ENCODE results near the gene CFAP65. TPM values are rescaled to one million over a fixed set of nuclear protein-coding genes. Genes with fewer than 3 reads are reported as not detected.

CFAP65 gene
- total RNA-seq, 2 experiments from 2014 or later, result not detected

DNA sequence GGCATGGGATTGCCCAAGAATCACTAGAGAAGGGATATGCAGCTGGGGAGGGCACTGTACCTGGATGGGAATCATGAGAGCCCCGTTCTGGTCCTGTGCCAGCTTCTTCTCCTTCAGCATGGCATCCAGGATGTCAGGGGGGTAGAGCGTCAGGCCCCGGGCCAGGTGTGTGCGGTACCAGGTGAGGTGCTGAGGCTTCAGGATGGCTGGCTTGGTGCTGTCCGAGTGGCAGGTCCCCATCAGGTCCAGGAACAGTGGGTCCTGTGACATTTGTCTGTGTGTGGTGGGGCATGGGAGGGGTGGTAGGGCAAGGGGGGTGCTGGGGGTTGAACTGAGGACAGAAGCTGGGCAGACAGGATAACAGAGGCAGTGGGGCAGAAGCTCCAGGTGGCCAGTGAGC lies 13.2 kb downstream of the CFAP65 start:
- no peak for DNase-seq
- CTCF ChIA-PET, result interaction anchor here (0.6 to 2.0 kb wide), 3 partner anchors 30 to 131 kb away, joined by 3 to 15 read pairs (median 3); no protein-coding TSS in a partner anchor
- no peak overlapping the region for H3K27ac Mint-ChIP-seq
- POLR2A ChIA-PET, result no interaction called here
- no peaks in the 10 kb centered on the region for H3K9me3 Mint-ChIP-seq (ENCODE audit: insufficient read depth)
- no peak overlapping the region for H3K4me3 Mint-ChIP-seq
- no peak for ATAC-seq
- peaks cover 8% of the 10 kb centered on the region for H3K27me3 Mint-ChIP-seq (ENCODE audit: low read depth)
- no peaks in the 10 kb centered on the region for H3K4me1 Mint-ChIP-seq (ENCODE audit: low read depth)
- no peaks in the 10 kb centered on the region for H3K36me3 Mint-ChIP-seq (ENCODE audit: low read depth)

DNA sequence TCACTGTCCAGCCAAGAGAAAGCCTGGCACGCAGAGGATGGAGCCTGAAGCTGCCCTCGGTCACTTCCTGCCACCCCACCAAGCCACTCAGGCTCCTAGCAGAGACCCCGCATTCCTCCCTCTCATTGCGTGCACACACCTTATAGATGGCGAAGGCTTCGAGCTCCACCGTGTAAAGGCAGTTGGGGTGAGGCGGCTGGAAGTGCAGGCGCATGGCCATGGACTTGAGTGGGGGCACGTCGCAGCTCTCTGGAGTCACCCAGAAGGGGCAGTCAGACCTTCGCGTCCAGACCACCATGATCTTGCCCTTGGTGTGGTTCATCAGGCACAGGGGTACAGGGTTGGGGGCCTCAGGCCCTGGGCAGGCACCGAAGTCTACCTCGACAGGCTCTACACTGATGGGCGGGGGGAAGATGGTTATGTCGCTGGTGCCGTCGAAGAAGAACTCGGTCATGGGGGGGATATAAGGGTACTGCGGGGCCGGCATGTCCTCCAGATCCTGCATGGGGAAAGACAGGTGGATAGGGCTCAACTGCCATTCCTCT lies 13.7 kb downstream of the CFAP65 start:
- no peak for DNase-seq
- no peak overlapping the region for H3K4me3 Mint-ChIP-seq
- H3K4me1 Mint-ChIP-seq (ENCODE audit: low read depth), result no peaks in the 10 kb centered on the region
- peaks cover 4% of the 10 kb centered on the region for H3K27me3 Mint-ChIP-seq (ENCODE audit: low read depth)
- H3K9me3 Mint-ChIP-seq (ENCODE audit: insufficient read depth), result no peaks in the 10 kb centered on the region
- POLR2A ChIA-PET, result no interaction called here
- ATAC-seq, result no peak
- CTCF ChIA-PET, result interaction anchor here (1.0 to 1.6 kb wide), 3 partner anchors 48 to 127 kb away, joined by 3 to 5 read pairs (median 4); no protein-coding TSS in a partner anchor
- no peaks in the 10 kb centered on the region for H3K36me3 Mint-ChIP-seq (ENCODE audit: low read depth)
- H3K27ac Mint-ChIP-seq, result no peak overlapping the region

DNA sequence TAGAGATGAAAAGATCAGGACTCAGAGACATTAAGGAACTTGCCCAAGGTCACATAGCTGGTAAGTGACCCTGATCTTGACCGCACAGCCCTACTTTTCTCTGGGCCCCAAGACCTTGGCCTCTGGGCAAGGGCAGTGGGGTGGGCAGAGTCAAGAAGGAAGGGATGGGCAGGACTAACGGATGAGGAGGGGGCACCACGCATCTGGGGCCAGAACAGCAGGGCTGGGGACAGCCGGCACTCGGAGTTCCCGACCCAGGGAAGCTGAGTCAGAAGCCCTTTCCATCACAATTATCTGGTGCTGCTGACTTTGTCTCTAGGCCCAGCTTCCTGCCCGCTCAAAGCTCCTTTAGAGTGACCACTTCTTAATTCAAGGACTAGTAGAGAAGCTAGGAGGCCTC lies 14.4 kb downstream of the CFAP65 start:
- ChIA-PET POLR2A (no interaction called here), CTCF (interaction anchor here (0.6 to 1.6 kb wide), 4 partner anchors 47 to 133 kb away, joined by 3 to 5 read pairs (median 4); no protein-coding TSS in a partner anchor)
- no peaks in the 10 kb centered on the region for H3K4me1 Mint-ChIP-seq (ENCODE audit: low read depth)
- no peak overlapping the region for H3K27ac Mint-ChIP-seq
- H3K4me3 Mint-ChIP-seq, result no peak overlapping the region
- ATAC-seq (no peak), DNase-seq (no peak)
- H3K27me3 Mint-ChIP-seq (ENCODE audit: low read depth), result no peaks in the 10 kb centered on the region
- no peaks in the 10 kb centered on the region for H3K36me3 Mint-ChIP-seq (ENCODE audit: low read depth)
- no peaks in the 10 kb centered on the region for H3K9me3 Mint-ChIP-seq (ENCODE audit: insufficient read depth)

DNA sequence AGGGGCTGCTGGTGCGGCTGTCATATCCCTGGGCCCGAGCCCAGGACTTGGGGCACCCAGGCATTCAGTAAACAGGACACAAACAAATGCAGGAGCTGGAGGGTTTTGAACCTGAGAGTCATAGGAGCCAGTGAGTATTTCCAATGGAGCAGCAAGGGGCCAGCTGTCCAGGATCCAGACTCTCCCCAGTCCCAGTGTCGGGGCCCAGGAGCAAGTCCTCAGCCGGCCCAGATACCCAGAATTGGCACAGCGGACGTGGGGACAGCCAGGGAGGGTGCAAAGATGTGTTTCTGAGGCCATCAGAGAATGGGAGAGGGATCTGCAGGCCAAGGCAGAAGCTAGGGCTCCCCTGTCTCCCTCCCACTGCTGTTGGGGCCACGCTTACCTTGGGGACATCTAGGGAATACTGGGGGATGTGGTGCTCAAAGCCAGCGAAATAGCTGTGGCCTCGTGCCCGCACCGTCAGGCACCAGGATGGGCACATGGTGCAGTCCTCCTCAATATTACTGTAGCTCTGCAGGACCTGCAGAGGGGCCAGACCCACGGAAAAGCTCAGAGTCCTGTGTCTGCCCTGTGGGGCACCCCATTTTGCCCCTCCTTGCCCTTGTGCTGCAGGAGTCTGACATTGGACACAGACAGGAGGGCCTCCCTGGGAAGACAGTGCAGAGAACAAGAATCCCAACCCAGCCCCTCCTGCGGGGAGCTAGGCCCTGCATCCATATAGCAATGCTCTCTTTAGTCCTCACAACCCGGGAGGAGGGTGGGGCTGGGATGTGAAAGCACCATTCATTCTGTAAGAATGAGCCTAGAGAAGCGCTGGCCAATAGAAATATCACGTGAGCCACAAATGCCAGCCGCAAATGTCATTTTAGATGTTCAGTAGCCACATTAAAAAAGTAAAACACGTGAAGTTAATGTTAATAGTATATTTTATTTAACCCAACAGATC lies 15.4 kb downstream of the CFAP65 start:
- no peak for ATAC-seq
- no peak for DNase-seq
- ChIA-PET CTCF (interaction anchor here (0.9 to 1.6 kb wide), 2 partner anchors 94 to 129 kb away, joined by 3 to 5 read pairs; no protein-coding TSS in a partner anchor), POLR2A (no interaction called here)
- Mint-ChIP-seq H3K27me3 (ENCODE audit: low read depth) (peaks cover under 1% of the 10 kb centered on the region), H3K9me3 (ENCODE audit: insufficient read depth) (no peaks in the 10 kb centered on the region), H3K27ac (no peak overlapping the region), H3K4me1 (ENCODE audit: low read depth) (no peaks in the 10 kb centered on the region), H3K4me3 (no peak overlapping the region), H3K36me3 (ENCODE audit: low read depth) (no peaks in the 10 kb centered on the region)

DNA sequence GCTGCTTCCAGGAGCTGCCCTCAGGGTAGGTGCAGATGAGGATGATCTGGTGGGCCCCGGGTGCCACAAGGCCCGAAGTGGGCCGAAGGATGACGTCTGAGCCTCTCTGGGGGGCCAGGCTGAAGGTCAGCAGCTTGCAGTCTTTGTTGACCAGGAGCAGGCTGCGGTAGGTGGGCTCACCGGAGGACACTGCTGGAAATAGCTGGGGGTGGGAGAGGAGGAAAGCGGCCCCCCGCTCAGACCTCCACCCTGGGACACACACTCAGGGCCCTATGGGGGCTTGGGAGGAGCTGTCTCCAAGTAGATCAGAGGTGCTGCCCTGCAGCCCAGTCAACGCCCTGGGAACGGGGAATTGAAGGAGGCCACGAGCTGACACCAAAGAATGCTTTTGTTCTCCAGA lies 17.3 kb downstream of the CFAP65 start:
- H3K27me3 Mint-ChIP-seq (ENCODE audit: low read depth), result peaks cover 3% of the 10 kb centered on the region
- ChIA-PET CTCF (no interaction called here), POLR2A (no interaction called here)
- H3K9me3 Mint-ChIP-seq (ENCODE audit: insufficient read depth), result no peaks in the 10 kb centered on the region
- no peaks in the 10 kb centered on the region for H3K4me1 Mint-ChIP-seq (ENCODE audit: low read depth)
- DNase-seq (no peak), ATAC-seq (no peak)
- no peaks in the 10 kb centered on the region for H3K36me3 Mint-ChIP-seq (ENCODE audit: low read depth)
- H3K4me3 Mint-ChIP-seq, result no peak overlapping the region
- no peak overlapping the region for H3K27ac Mint-ChIP-seq

DNA sequence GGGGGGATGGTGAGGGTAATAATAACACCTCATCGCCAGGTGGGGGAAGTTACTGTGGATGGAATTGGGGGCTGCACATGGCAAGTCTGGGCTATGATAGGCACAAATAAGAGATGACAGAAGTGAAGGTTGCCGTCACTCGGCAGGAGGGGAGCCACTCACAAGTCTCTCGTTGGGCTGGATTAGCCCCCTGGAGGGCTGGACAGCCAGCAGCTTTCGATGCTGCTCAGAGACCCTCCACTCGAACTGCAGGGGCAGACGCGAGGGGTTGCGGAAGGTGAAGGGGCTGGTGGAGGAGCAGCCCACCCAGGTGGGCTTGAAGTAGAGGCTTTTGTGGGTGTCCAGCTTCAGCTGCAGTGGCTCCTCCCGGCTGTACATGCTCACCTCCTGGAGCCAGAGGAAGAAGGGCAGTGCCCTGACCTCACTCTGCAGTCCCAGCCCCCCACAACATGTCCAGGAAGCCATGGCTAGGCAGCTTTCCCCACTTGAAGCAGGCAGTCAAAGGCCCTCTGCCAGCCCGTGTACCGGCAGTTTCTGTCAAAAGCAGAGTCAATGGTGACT lies 18.2 kb downstream of the CFAP65 start:
- H3K36me3 Mint-ChIP-seq (ENCODE audit: low read depth), result no peaks in the 10 kb centered on the region
- H3K4me1 Mint-ChIP-seq (ENCODE audit: low read depth), result no peaks in the 10 kb centered on the region
- H3K27ac Mint-ChIP-seq, result no peak overlapping the region
- H3K27me3 Mint-ChIP-seq (ENCODE audit: low read depth), result peaks cover 3% of the 10 kb centered on the region
- ATAC-seq (no peak), DNase-seq (no peak)
- CTCF ChIA-PET, result no interaction called here
- no peaks in the 10 kb centered on the region for H3K9me3 Mint-ChIP-seq (ENCODE audit: insufficient read depth)
- H3K4me3 Mint-ChIP-seq, result no peak overlapping the region
- POLR2A ChIA-PET, result no interaction called here

DNA sequence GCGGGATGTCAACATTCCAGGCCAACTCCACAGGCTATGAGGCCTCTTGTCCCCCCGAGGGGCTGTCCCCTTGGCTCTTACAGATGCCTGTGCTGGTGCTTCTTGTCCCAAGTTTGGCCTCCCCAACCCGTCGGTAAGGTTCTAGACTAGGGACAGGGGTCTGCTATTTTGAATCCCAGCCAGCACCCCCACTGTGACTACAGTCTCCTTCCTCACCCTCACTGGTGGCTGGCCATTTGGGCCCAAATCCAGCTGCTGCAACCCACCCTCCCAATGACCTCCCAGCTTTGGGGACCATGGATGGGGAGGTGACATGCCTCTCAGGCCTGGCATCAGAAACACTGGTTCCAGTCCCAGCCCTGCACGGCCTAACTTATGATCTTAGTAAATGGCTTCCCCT lies 18.7 kb downstream of the CFAP65 start:
- no peaks in the 10 kb centered on the region for H3K9me3 Mint-ChIP-seq (ENCODE audit: insufficient read depth)
- H3K27ac Mint-ChIP-seq, result no peak overlapping the region
- no peak for DNase-seq
- H3K36me3 Mint-ChIP-seq (ENCODE audit: low read depth), result no peaks in the 10 kb centered on the region
- no peak overlapping the region for H3K4me3 Mint-ChIP-seq
- H3K27me3 Mint-ChIP-seq (ENCODE audit: low read depth), result peaks cover 3% of the 10 kb centered on the region
- ChIA-PET POLR2A (no interaction called here), CTCF (no interaction called here)
- ATAC-seq, result no peak
- H3K4me1 Mint-ChIP-seq (ENCODE audit: low read depth), result no peaks in the 10 kb centered on the region

DNA sequence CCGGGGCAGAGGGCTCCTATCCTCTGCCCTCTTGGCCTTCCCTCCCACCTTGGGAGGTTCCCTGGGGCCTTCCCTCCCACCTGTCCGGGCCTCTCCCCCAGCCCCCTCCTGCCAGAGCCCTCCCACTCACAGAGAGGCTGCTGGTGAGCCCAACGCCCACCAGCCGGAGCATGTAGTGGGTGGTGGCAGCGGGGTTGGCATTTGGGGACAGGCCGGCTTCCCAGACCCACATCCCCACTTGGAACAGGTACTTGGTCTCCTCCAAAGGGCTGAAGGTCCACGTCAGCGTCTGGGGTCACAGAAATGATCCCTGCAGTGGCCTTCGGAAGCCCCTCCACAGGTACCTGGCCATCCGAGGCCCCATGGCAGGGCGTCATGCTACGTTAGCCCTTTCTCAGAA lies 19.3 kb downstream of the CFAP65 start:
- POLR2A ChIA-PET, result no interaction called here
- ATAC-seq (no peak), DNase-seq (no peak)
- CTCF ChIA-PET, result no interaction called here
- H3K27me3 Mint-ChIP-seq (ENCODE audit: low read depth), result peaks cover 3% of the 10 kb centered on the region
- H3K36me3 Mint-ChIP-seq (ENCODE audit: low read depth), result no peaks in the 10 kb centered on the region
- H3K4me3 Mint-ChIP-seq, result no peak overlapping the region
- H3K9me3 Mint-ChIP-seq (ENCODE audit: insufficient read depth), result no peaks in the 10 kb centered on the region
- H3K27ac Mint-ChIP-seq, result no peak overlapping the region
- no peaks in the 10 kb centered on the region for H3K4me1 Mint-ChIP-seq (ENCODE audit: low read depth)

DNA sequence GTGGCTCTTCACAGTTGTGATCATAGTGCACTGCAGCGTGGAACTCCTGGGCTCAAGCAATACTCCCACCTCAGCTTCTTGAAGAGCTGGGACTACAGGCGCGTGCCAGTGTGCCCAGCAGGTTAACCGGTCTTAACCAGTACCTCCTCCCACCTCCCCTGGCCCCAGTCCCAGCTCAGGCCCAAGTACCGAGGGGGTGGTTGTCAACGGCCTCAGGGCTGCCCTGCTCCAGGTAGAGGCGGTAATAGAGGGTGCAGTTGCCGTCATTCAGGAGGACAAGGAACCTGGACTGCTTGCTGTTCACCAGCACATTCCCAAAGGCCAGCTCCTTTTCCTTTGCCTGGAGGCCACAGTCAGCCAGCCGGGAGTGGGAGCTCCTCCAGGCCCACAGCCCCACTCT lies 19.7 kb downstream of the CFAP65 start:
- no peak for ATAC-seq
- ChIA-PET CTCF (no interaction called here), POLR2A (no interaction called here)
- no peak for DNase-seq
- H3K27me3 Mint-ChIP-seq (ENCODE audit: low read depth), result peaks cover 3% of the 10 kb centered on the region
- H3K4me3 Mint-ChIP-seq, result no peak overlapping the region
- no peaks in the 10 kb centered on the region for H3K36me3 Mint-ChIP-seq (ENCODE audit: low read depth)
- no peaks in the 10 kb centered on the region for H3K9me3 Mint-ChIP-seq (ENCODE audit: insufficient read depth)
- no peaks in the 10 kb centered on the region for H3K4me1 Mint-ChIP-seq (ENCODE audit: low read depth)
- no peak overlapping the region for H3K27ac Mint-ChIP-seq

DNA sequence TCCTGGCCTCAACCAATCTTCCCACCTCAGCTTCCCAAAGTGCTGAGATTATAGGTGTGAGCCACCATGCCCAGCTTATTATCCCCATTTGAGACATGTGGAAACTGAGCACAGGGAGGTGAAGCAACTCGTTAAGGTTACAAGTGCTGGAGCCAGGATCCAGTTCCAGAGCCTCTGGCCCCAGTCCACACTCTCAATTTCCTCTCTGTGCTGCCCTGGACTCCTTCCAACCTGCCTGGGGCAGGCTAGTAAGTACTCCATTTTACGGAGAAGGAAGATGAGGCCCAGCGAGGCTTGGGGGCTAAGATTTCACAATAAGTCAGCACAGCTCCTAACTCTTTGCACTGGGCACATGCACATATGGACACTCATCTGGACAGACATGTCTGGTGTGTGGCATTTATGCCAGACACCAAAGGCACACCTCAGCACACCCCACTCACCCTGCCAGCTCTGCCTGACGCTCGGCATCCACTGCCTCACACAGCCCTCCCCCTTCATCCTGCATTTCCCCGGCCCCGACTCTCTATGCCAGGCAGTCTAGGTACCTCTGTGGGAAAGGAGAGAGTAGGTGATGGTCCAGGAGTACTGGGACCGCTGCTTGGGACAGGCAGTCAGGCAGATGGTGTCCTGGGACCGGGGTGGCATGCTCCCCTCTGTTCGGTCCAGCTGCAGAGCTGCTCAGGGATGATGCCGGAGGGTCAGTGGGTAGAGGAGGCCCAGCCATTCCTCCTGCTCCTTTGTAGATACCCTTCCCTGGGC lies 20.5 kb downstream of the CFAP65 start:
- no peaks in the 10 kb centered on the region for H3K9me3 Mint-ChIP-seq (ENCODE audit: insufficient read depth)
- ChIA-PET POLR2A (no interaction called here), CTCF (no interaction called here)
- H3K27ac Mint-ChIP-seq, result no peak overlapping the region
- no peaks in the 10 kb centered on the region for H3K36me3 Mint-ChIP-seq (ENCODE audit: low read depth)
- H3K4me3 Mint-ChIP-seq, result no peak overlapping the region
- no peak for DNase-seq
- no peaks in the 10 kb centered on the region for H3K4me1 Mint-ChIP-seq (ENCODE audit: low read depth)
- peaks cover 4% of the 10 kb centered on the region for H3K27me3 Mint-ChIP-seq (ENCODE audit: low read depth)
- ATAC-seq, result no peak

DNA sequence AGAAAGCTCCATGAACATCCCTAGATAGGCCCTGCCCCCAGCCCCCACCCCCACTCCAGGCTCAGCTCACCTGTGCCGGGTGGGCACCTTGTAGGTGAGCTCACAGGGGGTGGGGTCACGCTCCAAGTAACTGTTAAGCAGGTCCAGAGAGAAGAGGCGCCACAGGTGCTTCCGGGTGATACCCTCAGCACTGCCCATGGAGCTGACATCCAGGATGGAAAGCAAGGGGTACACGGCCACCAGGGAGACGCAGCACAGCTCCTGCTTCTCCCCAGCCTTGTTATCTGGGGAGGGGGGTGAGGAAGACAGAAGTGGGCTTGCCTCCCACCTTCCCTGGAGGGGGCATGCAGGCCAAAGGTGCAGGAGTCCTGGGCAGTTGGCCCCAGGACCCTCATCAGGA lies 21.9 kb downstream of the CFAP65 start:
- no peaks in the 10 kb centered on the region for H3K36me3 Mint-ChIP-seq (ENCODE audit: low read depth)
- ChIA-PET POLR2A (no interaction called here), CTCF (interaction anchor here (1.0 kb wide), 1 partner anchor 10 kb away, joined by 5 read pairs; no protein-coding TSS in a partner anchor)
- ATAC-seq (no peak), DNase-seq (no peak)
- H3K27me3 Mint-ChIP-seq (ENCODE audit: low read depth), result peaks cover 4% of the 10 kb centered on the region
- H3K9me3 Mint-ChIP-seq (ENCODE audit: insufficient read depth), result no peaks in the 10 kb centered on the region
- no peaks in the 10 kb centered on the region for H3K4me1 Mint-ChIP-seq (ENCODE audit: low read depth)
- no peak overlapping the region for H3K4me3 Mint-ChIP-seq
- no peak overlapping the region for H3K27ac Mint-ChIP-seq

DNA sequence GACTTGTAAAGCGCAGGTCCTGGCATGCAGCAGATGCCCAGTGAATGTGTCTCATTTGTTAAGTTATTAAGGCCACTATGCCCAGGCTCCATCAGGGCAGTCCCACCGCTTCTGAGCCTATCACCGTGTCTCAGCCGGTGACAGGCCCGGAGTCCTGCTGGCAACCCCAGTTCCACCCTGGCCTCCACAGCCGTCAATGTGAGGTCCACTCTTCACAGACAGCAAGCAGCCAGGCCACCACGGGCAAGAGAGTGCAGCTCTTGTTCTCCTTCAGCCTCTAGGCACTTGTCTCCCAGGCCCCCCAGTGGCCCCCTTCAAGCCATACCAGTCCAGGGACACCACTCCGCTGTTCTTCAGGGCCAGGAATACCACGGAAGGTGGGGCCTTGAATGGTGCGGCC lies 22.6 kb downstream of the CFAP65 start:
- DNase-seq (no peak), ATAC-seq (no peak)
- ChIA-PET CTCF (no interaction called here), POLR2A (no interaction called here)
- Mint-ChIP-seq H3K4me1 (ENCODE audit: low read depth) (no peaks in the 10 kb centered on the region), H3K27ac (no peak overlapping the region), H3K36me3 (ENCODE audit: low read depth) (no peaks in the 10 kb centered on the region), H3K9me3 (ENCODE audit: insufficient read depth) (no peaks in the 10 kb centered on the region), H3K27me3 (ENCODE audit: low read depth) (peaks cover 4% of the 10 kb centered on the region), H3K4me3 (no peak overlapping the region)

Measured in activated CD8-positive, alpha-beta T cell treated with anti-CD3 and anti-CD28 coated beads, Interleukin-2, amount 10 ng/mL, durations not matched to agents 7 days and 5 days (primary cell).